Occipital lobe (tissue), 2 donors: ENCODE measurements around the gene RPL13. TPM values are rescaled to one million over a fixed set of nuclear protein-coding genes. Genes with fewer than 3 reads are reported as not detected.

Experiments
- small RNA-seq: library from RNA; depleted of rRNA; stranded (forward); fragments of <200 nt; gene quantifications from one replicate; pipeline ENCODE3, GENCODE V24; 2014
- total RNA-seq: library from RNA; depleted of rRNA; stranded (reverse); fragments of >200 nt; gene quantifications from one replicate; pipeline ENCODE4 v1.2.3, GENCODE V29; 2014

Gene RPL13
- total RNA-seq, 1 donor from 2014 or later, result 2,357 TPM

Small RNAs within 50 kb of the gene (small RNA-seq; reads per million reads assigned to genes)
- gene SNORD68, result not detected

Other genes starting within 250 kb of the RPL13 start
- 27.5 TPM for gene ANKRD11, start 70.1 kb upstream of the RPL13 start, total RNA-seq
- 78.1 TPM for gene SPG7, start 52.3 kb upstream of the RPL13 start, total RNA-seq
- 14.8 TPM for gene CPNE7, start 15.1 kb downstream of the RPL13 start, total RNA-seq
- 3.9 TPM for gene DPEP1, start 53.0 kb downstream of the RPL13 start, total RNA-seq
- 66.4 TPM for gene CHMP1A, start 97.0 kb downstream of the RPL13 start, total RNA-seq
- 4.8 TPM for gene SPATA33, start 97.2 kb downstream of the RPL13 start, total RNA-seq
- 22.9 TPM for gene CDK10, start 126.0 kb downstream of the RPL13 start, total RNA-seq
- gene SPATA2L, start 141.0 kb downstream of the RPL13 start, total RNA-seq, result 12.5 TPM
- gene VPS9D1, start 160.2 kb downstream of the RPL13 start, total RNA-seq, result 9.7 TPM
- gene ZNF276, start 160.9 kb downstream of the RPL13 start, total RNA-seq, result 14.2 TPM